ENCODE measurements around the gene CTSL.

The CTSL gene

DNA sequence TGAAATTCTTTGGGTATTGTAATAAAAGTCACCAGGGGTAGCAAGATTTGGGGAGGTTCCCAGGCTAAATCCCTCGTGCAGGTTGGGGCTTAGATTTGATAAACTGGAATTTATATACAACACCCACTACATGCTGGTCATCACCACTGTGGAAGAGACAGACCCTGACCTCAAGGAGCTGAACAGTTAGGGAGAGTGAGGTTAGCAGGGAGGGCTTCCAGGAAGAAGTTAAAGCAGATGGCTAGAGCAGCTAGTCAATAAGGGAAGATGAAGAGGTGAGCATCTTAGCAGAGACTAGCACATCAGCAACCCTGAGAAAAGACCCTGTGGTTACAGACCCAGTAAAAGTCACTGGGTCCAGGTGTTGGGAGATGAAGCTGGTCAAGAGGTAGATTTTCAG is 6.4 kb downstream of the CTSL start:
- TF ChIP-seq, protein P1, sequence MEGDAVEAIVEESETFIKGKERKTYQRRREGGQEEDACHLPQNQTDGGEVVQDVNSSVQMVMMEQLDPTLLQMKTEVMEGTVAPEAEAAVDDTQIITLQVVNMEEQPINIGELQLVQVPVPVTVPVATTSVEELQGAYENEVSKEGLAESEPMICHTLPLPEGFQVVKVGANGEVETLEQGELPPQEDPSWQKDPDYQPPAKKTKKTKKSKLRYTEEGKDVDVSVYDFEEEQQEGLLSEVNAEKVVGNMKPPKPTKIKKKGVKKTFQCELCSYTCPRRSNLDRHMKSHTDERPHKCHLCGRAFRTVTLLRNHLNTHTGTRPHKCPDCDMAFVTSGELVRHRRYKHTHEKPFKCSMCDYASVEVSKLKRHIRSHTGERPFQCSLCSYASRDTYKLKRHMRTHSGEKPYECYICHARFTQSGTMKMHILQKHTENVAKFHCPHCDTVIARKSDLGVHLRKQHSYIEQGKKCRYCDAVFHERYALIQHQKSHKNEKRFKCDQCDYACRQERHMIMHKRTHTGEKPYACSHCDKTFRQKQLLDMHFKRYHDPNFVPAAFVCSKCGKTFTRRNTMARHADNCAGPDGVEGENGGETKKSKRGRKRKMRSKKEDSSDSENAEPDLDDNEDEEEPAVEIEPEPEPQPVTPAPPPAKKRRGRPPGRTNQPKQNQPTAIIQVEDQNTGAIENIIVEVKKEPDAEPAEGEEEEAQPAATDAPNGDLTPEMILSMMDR (IDR thresholded peaks at IDR 0.05; ENCODE audit: insufficient read depth, low read depth, low read length, missing control alignments): no peak
- H3K4me3 ChIP-seq (ENCODE audit: low read depth, low read length): no peak overlapping the region
- DNase-seq (ENCODE audit: low read depth): no peak

DNA sequence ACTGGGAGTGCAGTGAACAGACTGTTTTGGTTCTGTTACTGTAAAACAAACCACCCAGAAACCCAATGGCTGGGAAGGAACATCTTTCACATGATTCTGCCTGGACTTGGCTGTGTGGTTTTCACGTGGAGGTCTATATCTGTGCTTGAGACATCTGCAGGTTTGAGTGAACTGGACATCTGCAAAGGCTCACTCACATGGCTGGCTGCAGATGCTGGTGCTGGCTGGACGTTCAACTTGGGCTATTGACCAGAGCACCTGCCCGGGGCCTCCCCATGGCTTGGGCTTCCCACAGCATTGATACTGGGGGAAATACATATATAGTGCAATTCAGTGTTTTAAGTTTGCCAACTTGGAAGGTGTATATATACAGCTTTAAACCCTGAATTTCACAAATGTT is 6.8 kb downstream of the CTSL start:
- TF ChIP-seq, protein P1 (IDR thresholded peaks at IDR 0.05; ENCODE audit: insufficient read depth, low read depth, low read length, missing control alignments): no peak
- DNase-seq (ENCODE audit: low read depth): no peak
- no peak overlapping the region for H3K4me3 ChIP-seq (ENCODE audit: low read depth, low read length)

DNA sequence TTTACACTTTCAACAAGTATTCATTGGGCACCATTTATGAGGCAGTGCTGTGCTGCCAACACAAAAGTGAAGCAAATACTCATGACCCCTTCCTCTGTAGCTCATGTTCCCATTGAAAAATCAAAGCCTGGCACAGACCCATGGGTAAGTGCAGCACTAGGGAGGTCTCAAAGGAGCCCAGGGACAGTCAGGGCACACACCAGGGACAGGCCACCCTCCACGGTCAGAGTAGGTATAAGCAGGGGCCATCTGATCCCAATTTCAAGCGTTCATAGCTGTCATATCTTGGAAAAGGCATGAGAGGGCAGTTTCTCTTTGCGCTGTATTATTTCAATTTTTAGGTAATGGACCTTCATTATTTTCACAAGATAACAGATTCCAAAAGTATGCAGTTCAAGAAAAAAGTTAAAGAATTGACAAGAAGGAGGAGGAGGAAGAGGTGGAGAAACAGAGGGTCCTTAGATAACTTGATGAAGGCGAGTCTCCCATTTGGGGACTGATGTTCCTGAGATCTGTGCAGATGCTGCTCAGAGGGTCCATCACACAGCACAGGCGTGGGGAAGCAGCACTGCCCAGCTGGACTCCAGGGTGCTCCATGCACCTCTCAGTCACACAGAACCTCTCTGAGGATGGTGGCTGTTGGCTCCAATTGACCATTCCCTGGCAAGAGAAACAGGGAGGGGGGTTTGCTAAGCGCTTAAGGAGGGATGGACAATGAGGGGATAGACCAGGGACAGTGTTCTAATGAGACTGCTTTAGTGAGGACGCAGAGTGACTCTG is 7.5 kb downstream of the CTSL start:
- DNase-seq (ENCODE audit: low read depth): no peak
- H3K4me3 ChIP-seq (ENCODE audit: low read depth, low read length): no peak overlapping the region
- TF ChIP-seq, protein P1 (IDR thresholded peaks at IDR 0.05; ENCODE audit: insufficient read depth, low read depth, low read length, missing control alignments): no peak

DNA sequence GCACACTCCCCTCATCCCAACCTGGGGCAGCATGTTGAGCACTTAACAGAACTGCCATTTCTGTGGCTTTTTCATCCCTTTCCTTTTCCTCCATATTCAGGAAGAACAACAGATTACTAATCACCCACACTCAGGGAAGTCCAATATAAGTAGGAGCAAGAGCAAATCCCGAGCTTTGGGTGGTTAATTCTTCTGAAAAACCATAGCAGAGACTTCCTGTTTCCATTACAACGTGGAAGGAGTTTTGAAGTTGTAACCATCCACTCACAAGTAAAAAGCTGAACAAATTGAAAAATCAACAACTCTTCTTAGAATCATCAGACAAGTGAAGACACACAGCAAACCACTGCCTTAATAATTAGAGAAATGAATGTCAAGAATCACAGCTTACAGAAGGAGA is 8.2 kb downstream of the CTSL start:
- TF ChIP-seq, protein P1 (IDR thresholded peaks at IDR 0.05; ENCODE audit: insufficient read depth, low read depth, low read length, missing control alignments): no peak

DNA sequence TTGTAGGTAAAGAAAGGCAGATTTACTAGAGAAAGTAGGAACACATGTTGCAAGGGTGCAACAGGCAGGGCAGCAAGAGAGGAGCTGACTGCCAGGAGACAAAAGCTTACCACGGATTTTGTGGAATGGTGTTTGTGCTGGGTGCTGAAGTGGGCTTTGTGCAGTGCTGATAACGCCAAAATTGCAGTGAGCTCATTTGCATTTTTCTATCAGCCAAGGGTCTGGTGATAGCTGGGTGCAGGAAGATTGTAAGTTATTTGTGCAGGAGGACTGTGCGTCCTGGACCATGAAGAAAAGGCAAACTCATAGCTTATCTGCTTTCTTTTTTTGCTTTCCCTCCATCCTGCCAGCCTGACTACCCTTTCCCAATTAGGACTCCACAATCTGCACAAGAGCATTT is 13.6 kb downstream of the CTSL start:
- H3K4me3 ChIP-seq (ENCODE audit: low read depth, low read length): no peak overlapping the region
- TF ChIP-seq, protein P1 (IDR thresholded peaks at IDR 0.05; ENCODE audit: insufficient read depth, low read depth, low read length, missing control alignments): no peak
- no peak for DNase-seq (ENCODE audit: low read depth)

More for the DNA sequence above, 8.2 kb downstream of the CTSL start:
- DNase-seq (ENCODE audit: low read depth): no peak
- no peak overlapping the region for H3K4me3 ChIP-seq (ENCODE audit: low read depth, low read length)

DNA sequence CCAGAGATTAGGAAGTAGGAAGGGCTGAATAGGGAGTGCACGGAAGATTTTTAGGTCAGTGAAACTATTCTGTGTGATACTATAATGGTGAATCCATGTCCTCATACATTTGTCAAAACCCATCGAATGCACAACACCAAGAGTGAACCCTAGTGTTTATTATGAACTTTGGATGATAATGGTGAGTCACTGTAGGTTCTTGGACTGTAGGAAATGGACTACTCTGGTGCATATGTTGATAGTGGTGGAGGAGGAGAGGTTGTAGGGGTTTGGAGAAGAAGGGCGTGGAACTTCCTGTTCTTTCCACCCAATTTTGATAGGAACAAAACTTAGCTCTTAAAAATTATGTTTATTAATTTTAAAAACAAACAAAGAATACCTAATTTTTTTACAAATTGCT is 14.3 kb downstream of the CTSL start:
- TF ChIP-seq, protein P1 (IDR thresholded peaks at IDR 0.05; ENCODE audit: insufficient read depth, low read depth, low read length, missing control alignments): no peak
- H3K4me3 ChIP-seq (ENCODE audit: low read depth, low read length): no peak overlapping the region
- DNase-seq (ENCODE audit: low read depth): no peak

DNA sequence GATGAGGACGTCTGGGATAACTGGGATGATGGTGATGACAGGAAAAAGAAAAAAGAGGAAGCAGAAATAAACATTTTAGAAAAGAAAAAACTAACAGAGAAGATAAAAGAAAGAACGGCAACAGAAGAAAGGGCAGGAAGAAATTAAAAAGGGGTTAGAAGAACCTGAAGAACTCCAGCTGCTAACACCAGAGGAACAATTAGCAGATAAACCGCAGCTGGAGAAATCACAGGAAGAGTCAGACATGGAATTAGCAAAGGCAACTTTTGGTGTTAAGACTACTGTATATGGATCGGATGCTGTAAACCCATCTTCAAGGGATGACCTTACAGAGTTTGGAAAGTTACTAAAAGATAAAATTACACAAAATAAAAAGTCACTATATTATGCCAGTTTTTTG is 15.4 kb downstream of the CTSL start:
- H3K4me3 ChIP-seq (ENCODE audit: low read depth, low read length): no peak overlapping the region
- DNase-seq (ENCODE audit: low read depth): no peak
- TF ChIP-seq, protein P1 (IDR thresholded peaks at IDR 0.05; ENCODE audit: insufficient read depth, low read depth, low read length, missing control alignments): no peak

Data from GM12865 (cell line).